Measurements from ENCODE around the gene IFNL4. TPM values are rescaled to one million over a fixed set of nuclear protein-coding genes. Genes with fewer than 3 reads are reported as not detected.

The IFNL4 gene
- total RNA-seq (2014; rRNA removed; shearing (Covaris generic)) (not detected in 2 replicates), polyA plus RNA-seq (2016; fragmentation: Nextera tagmentation; extraction: Ambion mirVana) (not detected in 2 replicates)
- long read RNA-seq, partial matches to known transcripts: 0 of 1 reads
- long read RNA-seq, other reads (novel, unspliced or antisense): 1 of 1 reads

DNA sequence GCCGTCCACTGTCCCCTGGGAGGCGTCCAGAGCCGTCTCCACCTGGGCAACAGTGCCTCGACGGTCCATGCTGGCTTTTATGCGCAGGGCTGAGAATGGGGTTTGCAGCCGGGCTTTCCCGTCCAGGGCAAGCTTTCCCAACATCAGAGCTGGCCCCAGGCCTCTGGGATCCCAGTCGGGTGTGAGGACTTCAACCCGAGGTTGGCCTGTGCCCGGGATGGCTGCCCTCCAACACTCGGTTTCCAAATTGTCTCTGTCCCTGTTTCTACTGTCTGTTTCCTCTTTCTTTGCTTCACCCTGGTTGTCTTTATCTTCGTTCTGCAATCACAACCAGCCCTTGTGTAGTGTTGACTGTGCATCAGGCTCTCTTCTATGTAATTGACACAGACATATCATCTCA lies at the start of gene IFNL4:
Gene IFNL4, minus strand, starts transcription at position 51 of the 400 bp plus-strand sequence.
- no peak within 1 kb of the TSS for H3K27ac ChIP-seq (ENCODE audit: low read depth)
- TF ChIP-seq EZH2phosphoT487 (IDR thresholded peaks at IDR 0.05; ENCODE audit: unreplicated experiment) (no peak), JUNB (IDR thresholded peaks at IDR 0.05; ENCODE audit: unreplicated experiment) (no peak), REST (IDR thresholded peaks at IDR 0.05; ENCODE audit: unreplicated experiment) (no peak), ZNF114 (CRISPR knock-in tag; IDR thresholded peaks at IDR 0.05) (no peak), CREB1 (CRISPR knock-in tag; IDR thresholded peaks at IDR 0.05; ENCODE audit: low read depth) (no peak), ZNF462 (CRISPR knock-in tag; IDR thresholded peaks at IDR 0.05) (no peak), POLR2AphosphoS5 (IDR thresholded peaks at IDR 0.05; ENCODE audit: low read depth) (no peak), ZNF331 (CRISPR knock-in tag; IDR thresholded peaks at IDR 0.05; ENCODE audit: low read depth) (no peak), EZH2 (IDR thresholded peaks at IDR 0.05; ENCODE audit: low read depth, unreplicated experiment) (no peak), NANOG (IDR thresholded peaks at IDR 0.05; ENCODE audit: borderline replicate concordance) (no peak), STAT1 (IDR thresholded peaks at IDR 0.05; ENCODE audit: unreplicated experiment) (no peak), ETS1 (IDR thresholded peaks at IDR 0.05) (no peak)
- TF ChIP-seq, protein P1, sequence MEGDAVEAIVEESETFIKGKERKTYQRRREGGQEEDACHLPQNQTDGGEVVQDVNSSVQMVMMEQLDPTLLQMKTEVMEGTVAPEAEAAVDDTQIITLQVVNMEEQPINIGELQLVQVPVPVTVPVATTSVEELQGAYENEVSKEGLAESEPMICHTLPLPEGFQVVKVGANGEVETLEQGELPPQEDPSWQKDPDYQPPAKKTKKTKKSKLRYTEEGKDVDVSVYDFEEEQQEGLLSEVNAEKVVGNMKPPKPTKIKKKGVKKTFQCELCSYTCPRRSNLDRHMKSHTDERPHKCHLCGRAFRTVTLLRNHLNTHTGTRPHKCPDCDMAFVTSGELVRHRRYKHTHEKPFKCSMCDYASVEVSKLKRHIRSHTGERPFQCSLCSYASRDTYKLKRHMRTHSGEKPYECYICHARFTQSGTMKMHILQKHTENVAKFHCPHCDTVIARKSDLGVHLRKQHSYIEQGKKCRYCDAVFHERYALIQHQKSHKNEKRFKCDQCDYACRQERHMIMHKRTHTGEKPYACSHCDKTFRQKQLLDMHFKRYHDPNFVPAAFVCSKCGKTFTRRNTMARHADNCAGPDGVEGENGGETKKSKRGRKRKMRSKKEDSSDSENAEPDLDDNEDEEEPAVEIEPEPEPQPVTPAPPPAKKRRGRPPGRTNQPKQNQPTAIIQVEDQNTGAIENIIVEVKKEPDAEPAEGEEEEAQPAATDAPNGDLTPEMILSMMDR (conservative IDR thresholded peaks at IDR 0.05; ENCODE audit: low read depth in 2 of 2): no peak
- ATAC-seq: no peak
- peak within 1 kb of the TSS; percentile 55 for H3K4me3 ChIP-seq
- DNase-seq (ENCODE audit: low spot score): no peak
- peak within 1 kb of the TSS; percentile 84 for H3K4me2 ChIP-seq
- H3K4me3 Mint-ChIP-seq: peak within 1 kb of the TSS; percentile 51
- H3K4me1 ChIP-seq (ENCODE audit: insufficient read depth): no peaks in the 10 kb centered on the region; the same call in 1 of the 2 replicates
- H3K4me1 Mint-ChIP-seq: no peaks in the 10 kb centered on the region; the same call in 2 of the 3 replicates
- peak within 1 kb of the TSS; percentile 93 for H2AFZ ChIP-seq
- peaks cover 2% of the 10 kb centered on the region; the same call in 1 of the 2 replicates for H4K20me1 ChIP-seq (replicated peaks; ENCODE audit: insufficient read depth)
- H3K36me3 Mint-ChIP-seq (ENCODE audit: low read depth): no peaks in the 10 kb centered on the region
- H3K27ac Mint-ChIP-seq: no peak within 1 kb of the TSS
- H3K79me2 ChIP-seq (replicated peaks; ENCODE audit: insufficient read depth): no peaks in the 10 kb centered on the region
- H3F3A ChIP-seq (replicated peaks; ENCODE audit: low read depth): no peaks in the 10 kb centered on the region
- H3K36me3 ChIP-seq (ENCODE audit: insufficient read depth): no peaks in the 10 kb centered on the region
- peaks cover 46% of the 10 kb centered on the region for H3K27me3 Mint-ChIP-seq (ENCODE audit: insufficient read depth, low read depth, poor library complexity)
- H3K27me3 ChIP-seq (ENCODE audit: insufficient read depth): peaks cover 67% of the 10 kb centered on the region
- no peaks in the 10 kb centered on the region for H3K9me2 ChIP-seq (ENCODE audit: insufficient read depth)
- H3K9me3 Mint-ChIP-seq: no peaks in the 10 kb centered on the region; the same call in 2 of the 3 replicates

Measured in GM23338 (cell line).